ENCODE results near the gene ENSA.
A peak's percentile ranks its signal among the peaks of the same experiment; 100 is the strongest.
"Not testable (repeated sequence)": the region's sequence is repeated elsewhere in the genome, so short reads cannot be mapped to it uniquely, and the experiment has no call there.

ENSA gene

GRCh38 chr1:150580966-150581365 is 48.4 kb downstream of the ENSA start:
- DNase-seq (ENCODE audit: low read depth, low spot score), result not testable (repeated sequence)

GRCh38 chr1:150579945-150580642 is 49.3 kb downstream of the ENSA start:
- no peak for DNase-seq (ENCODE audit: low read depth, low spot score)

GRCh38 chr1:150579110-150579944 is 50.1 kb downstream of the ENSA start, which contains the start of gene MCL1:
MCL1 (minus strand) TSS chr1:150579610; CDS start chr1:150579530, 80 bp downstream.
- DNase-seq (ENCODE audit: low read depth, low spot score), result peak; percentile 91

- peak; percentile 53 for DNase-seq (ENCODE audit: low read depth, low spot score)
These were observed 50.9 kb downstream of the ENSA start for GRCh38 chr1:150578272-150579109.

- no peak for DNase-seq (ENCODE audit: low read depth, low spot score)
These were observed 51.7 kb downstream of the ENSA start for GRCh38 chr1:150577557-150578271.

GRCh38 chr1:150576794-150577556 is 52.4 kb downstream of the ENSA start:
- DNase-seq (ENCODE audit: low read depth, low spot score), result no peak

GRCh38 chr1:150576367-150576711 is 53.1 kb downstream of the ENSA start:
- no peak for DNase-seq (ENCODE audit: low read depth, low spot score)

GRCh38 chr1:150575518-150576366 is 53.7 kb downstream of the ENSA start:
- no peak for DNase-seq (ENCODE audit: low read depth, low spot score)

- no peak for DNase-seq (ENCODE audit: low read depth, low spot score)
These were observed 54.3 kb downstream of the ENSA start for GRCh38 chr1:150575072-150575489.

GRCh38 chr1:150574260-150575071 is 54.9 kb downstream of the ENSA start:
- no peak for DNase-seq (ENCODE audit: low read depth, low spot score)

GRCh38 chr1:150573648-150574071 is 55.8 kb downstream of the ENSA start:
- not testable (repeated sequence) for DNase-seq (ENCODE audit: low read depth, low spot score)

GRCh38 chr1:150572918-150573647 is 56.3 kb downstream of the ENSA start:
- DNase-seq (ENCODE audit: low read depth, low spot score), result no peak

Data from smooth muscle cell of the brain vasculature (primary cell).